ENCODE results near the gene LRP2BP.

- TF ChIP-seq CTCF (IDR thresholded peaks at IDR 0.05; ENCODE audit: low read length) (no peak), EZH2 (optimal IDR thresholded peaks at IDR 0.05; ENCODE audit: low read depth, low read length) (no peak)
Observed at GRCh38 chr4:185441479-185441878, 45.8 kb upstream of the LRP2BP start.

All from MM.1S (cell line).